GM19043 (cell line): ENCODE measurements around the gene IRS1.
A peak's percentile ranks its signal among the peaks of the same experiment; 100 is the strongest.

ENCODE experiments used
- ATAC-seq: cut with Tn5 transposase; IDR thresholded peaks from one replicate; pipeline ENCODE4 v1.9.1; 2021; ENCODE audit warnings: low read depth; ENCODE audit not compliant: unreplicated experiment

The IRS1 gene

GRCh38 chr2:226732478-226733188 lies 67.0 kb downstream of the IRS1 start:
- no peak for ATAC-seq

GRCh38 chr2:226730481-226730880 lies 69.1 kb downstream of the IRS1 start:
- no peak for ATAC-seq

GRCh38 chr2:226728996-226729395 lies 70.6 kb downstream of the IRS1 start:
- ATAC-seq = no peak

- no peak for ATAC-seq
These were observed 72.4 kb downstream of the IRS1 start for GRCh38 chr2:226727251-226727650.

- no peak for ATAC-seq
These were observed 73.1 kb downstream of the IRS1 start for GRCh38 chr2:226726546-226726945.

GRCh38 chr2:226725126-226725860 lies 74.3 kb downstream of the IRS1 start:
- no peak for ATAC-seq

GRCh38 chr2:226721541-226721940 lies 78.1 kb downstream of the IRS1 start:
- ATAC-seq = no peak

- no peak for ATAC-seq
These were observed 78.7 kb downstream of the IRS1 start for GRCh38 chr2:226720948-226721347.

GRCh38 chr2:226717719-226718118 lies 81.9 kb downstream of the IRS1 start:
- no peak for ATAC-seq

- ATAC-seq = no peak
These were observed 83.5 kb downstream of the IRS1 start for GRCh38 chr2:226716126-226716525.

GRCh38 chr2:226715347-226715990 lies 84.2 kb downstream of the IRS1 start:
- no peak for ATAC-seq

- ATAC-seq = no peak
These were observed 86.7 kb downstream of the IRS1 start for GRCh38 chr2:226712941-226713340.

- ATAC-seq = no peak
These were observed 87.9 kb downstream of the IRS1 start for GRCh38 chr2:226711606-226712296.

- no peak for ATAC-seq
These were observed 92.1 kb downstream of the IRS1 start for GRCh38 chr2:226707499-226707898.

- no peak for ATAC-seq
These were observed 93.7 kb downstream of the IRS1 start for GRCh38 chr2:226705965-226706364.

GRCh38 chr2:226705133-226705886 lies 94.3 kb downstream of the IRS1 start:
- ATAC-seq = no peak

- no peak for ATAC-seq
These were observed 96.1 kb downstream of the IRS1 start for GRCh38 chr2:226703514-226703913.

- no peak for ATAC-seq
These were observed 97.2 kb downstream of the IRS1 start for GRCh38 chr2:226702376-226702775.

GRCh38 chr2:226701052-226701451 lies 98.6 kb downstream of the IRS1 start:
- peak; percentile 60 for ATAC-seq

GRCh38 chr2:226699321-226699720 lies 100.3 kb downstream of the IRS1 start:
- no peak for ATAC-seq
